OCI-LY1 (cell line): ENCODE measurements around the gene METTL9.
"Not testable (repeated sequence)": the region's sequence is repeated elsewhere in the genome, so short reads cannot be mapped to it uniquely, and the experiment has no call there.

Experiments
- H2AFZ ChIP-seq: fragments of 200-600 bp; sonication (generic), shearing (Covaris generic); 2 replicates; pipeline ENCODE4 v1.6.0; 2014; ENCODE audit warnings: antibody characterized with exemption, mild to moderate bottlenecking, low read length
- H3F3A ChIP-seq: fragments of 200-600 bp; sonication (generic), shearing (Covaris generic); 2 replicates; pipeline ENCODE4 v1.6.0; 2014; ENCODE audit warnings: mild to moderate bottlenecking, antibody characterized with exemption, low read length, moderate library complexity; ENCODE audit not compliant: insufficient read depth
- H3K27ac ChIP-seq: fragments of 200-600 bp; sonication (generic); 2 replicates; pipeline ENCODE4 v1.5.1; 2014; ENCODE audit warnings: low read length, mixed run types, mild to moderate bottlenecking, low read depth; ENCODE audit not compliant: poor library complexity, severe bottlenecking
- H3K27me3 ChIP-seq: fragments of 200-600 bp; sonication (generic); 2 replicates; pipeline ENCODE4 v1.6.0; 2014; ENCODE audit warnings: antibody characterized with exemption, mild to moderate bottlenecking, low read length, moderate library complexity; ENCODE audit not compliant: insufficient read depth
- H3K36me3 ChIP-seq: fragments of 200-600 bp; sonication (generic); 2 replicates; pipeline ENCODE4 v1.6.1; 2014; ENCODE audit warnings: mild to moderate bottlenecking, antibody characterized with exemption, low read length, moderate library complexity, mixed read lengths; ENCODE audit not compliant: insufficient read depth
- H3K4me1 ChIP-seq: fragments of 200-600 bp; sonication (generic); 2 replicates; pipeline ENCODE4 v1.5.1; 2014; ENCODE audit warnings: mild to moderate bottlenecking, low read length, moderate library complexity; ENCODE audit not compliant: insufficient read depth, severe bottlenecking
- H3K4me2 ChIP-seq: fragments of 200-600 bp; sonication (generic), shearing (Covaris generic); 2 replicates; pipeline ENCODE4 v1.6.1; 2014; ENCODE audit warnings: low read length
- H3K4me3 ChIP-seq: fragments of 200-600 bp; sonication (generic); 2 replicates; pipeline ENCODE4 v1.5.1; 2014; ENCODE audit warnings: low read length, low read depth, mild to moderate bottlenecking, mixed read lengths; ENCODE audit not compliant: poor library complexity, severe bottlenecking
- H3K79me2 ChIP-seq: fragments of 200-600 bp; shearing (Covaris generic); 2 replicates; pipeline ENCODE4 v1.6.1; 2016; ENCODE audit warnings: mixed run types, low read length, mixed read lengths; ENCODE audit not compliant: insufficient read depth
- H3K9ac ChIP-seq: fragments of 200-600 bp; sonication (generic), shearing (Covaris generic); 2 replicates; pipeline ENCODE4 v1.6.1; 2014; ENCODE audit warnings: mild to moderate bottlenecking, low read length, mixed read lengths
- H3K9me2 ChIP-seq: fragments of 200-600 bp; sonication (generic), shearing (Covaris generic); 2 replicates; pipeline ENCODE4 v1.6.1; 2014; ENCODE audit warnings: low read depth, mild to moderate bottlenecking, low read length, mixed read lengths
- H3K9me3 ChIP-seq: fragments of 200-600 bp; shearing (Covaris generic); 2 replicates; pipeline ENCODE4 v1.6.1; 2014; ENCODE audit warnings: low read length, mixed read lengths
- H4K20me1 ChIP-seq: fragments of 200-600 bp; sonication (generic), shearing (Covaris generic); 2 replicates; pipeline ENCODE4 v1.6.0; 2016; ENCODE audit warnings: mild to moderate bottlenecking, low read length; ENCODE audit not compliant: insufficient read depth
- CTCF ChIP-seq: fragments of 200-600 bp; sonication (generic), shearing (Covaris generic); IDR thresholded peaks from 2 replicates; pipeline ENCODE4 v1.5.1; 2017; ENCODE audit warnings: mild to moderate bottlenecking, antibody characterized with exemption, low read length, moderate library complexity, mixed read lengths
- EZH2 ChIP-seq: fragments of 200-600 bp; sonication (generic), shearing (Covaris generic); IDR thresholded peaks from 2 replicates; pipeline ENCODE4 v1.8.0; 2017; ENCODE audit warnings: borderline replicate concordance, mixed run types, mild to moderate bottlenecking, antibody characterized with exemption, low read length, moderate library complexity, mixed read lengths

The METTL9 gene

DNA sequence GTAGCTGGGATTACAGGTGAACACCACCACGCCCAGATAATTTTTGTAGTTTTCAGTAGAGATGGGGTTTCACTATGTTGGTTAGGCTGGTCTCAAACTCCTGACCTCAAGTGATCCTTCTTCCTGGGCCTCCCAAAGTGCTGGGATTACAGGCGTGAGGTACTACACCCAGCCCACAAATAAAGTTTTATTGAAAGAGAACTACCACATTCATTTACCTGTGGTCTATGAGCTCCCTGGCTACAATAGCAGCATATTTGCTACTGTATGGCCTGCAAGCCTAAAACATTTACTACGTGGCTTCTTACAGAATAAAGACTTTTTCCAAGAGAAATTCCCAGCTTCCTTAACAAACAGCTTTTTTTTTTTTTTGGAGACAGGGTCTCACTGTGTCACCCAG is 3.4 kb downstream of the METTL9 start:
- no peaks in the 10 kb centered on the region for H3K27me3 ChIP-seq
- no peaks in the 10 kb centered on the region for H3K9me2 ChIP-seq
- H3K36me3 ChIP-seq: no peaks in the 10 kb centered on the region
- H3K9ac ChIP-seq: no peak overlapping the region
- no peak overlapping the region for H3K27ac ChIP-seq
- no peak for TF ChIP-seq CTCF
- TF ChIP-seq EZH2: no peak
- no peak overlapping the region for H2AFZ ChIP-seq
- H3K4me3 ChIP-seq: no peak overlapping the region
- peaks cover 56% of the 10 kb centered on the region for H3K4me1 ChIP-seq
- no peaks in the 10 kb centered on the region for H3K9me3 ChIP-seq
- H4K20me1 ChIP-seq: no peaks in the 10 kb centered on the region
- H3K79me2 ChIP-seq: peaks cover 76% of the 10 kb centered on the region
- H3F3A ChIP-seq: no peaks in the 10 kb centered on the region
- no peak overlapping the region for H3K4me2 ChIP-seq

GRCh38 chr16:21603928-21604327 is 4.6 kb downstream of the METTL9 start:
- no peak overlapping the region for H3K27ac ChIP-seq
- no peaks in the 10 kb centered on the region for H3K36me3 ChIP-seq
- no peak overlapping the region for H3K4me3 ChIP-seq
- H2AFZ ChIP-seq: no peak overlapping the region
- no peaks in the 10 kb centered on the region for H3K9me3 ChIP-seq
- no peak overlapping the region for H3K4me2 ChIP-seq
- TF ChIP-seq CTCF (no peak), EZH2 (no peak)
- no peaks in the 10 kb centered on the region for H3K27me3 ChIP-seq
- no peak overlapping the region for H3K9ac ChIP-seq
- no peaks in the 10 kb centered on the region for H3F3A ChIP-seq
- no peaks in the 10 kb centered on the region for H3K9me2 ChIP-seq
- H3K4me1 ChIP-seq: peaks cover 57% of the 10 kb centered on the region
- H4K20me1 ChIP-seq: no peaks in the 10 kb centered on the region
- H3K79me2 ChIP-seq: peaks cover 86% of the 10 kb centered on the region

DNA sequence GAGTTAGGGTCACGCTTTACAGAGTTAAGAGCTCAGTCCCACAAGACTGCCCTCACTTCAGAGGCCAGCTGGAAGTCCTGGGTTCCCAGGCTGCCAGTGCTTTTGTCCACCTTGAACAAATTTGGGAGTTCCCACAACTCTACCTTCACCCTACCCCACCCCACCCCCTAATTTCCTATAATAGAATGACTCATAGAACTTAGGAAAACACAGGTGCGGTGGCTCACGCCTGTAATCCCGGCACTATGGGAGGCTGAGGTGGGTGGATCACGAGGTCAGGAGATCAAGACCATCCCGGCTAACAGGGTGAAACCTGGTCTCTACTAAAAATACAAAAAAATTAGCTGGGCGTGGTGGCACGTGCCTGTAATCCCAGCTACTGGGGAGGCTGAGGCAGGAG is 6.5 kb downstream of the METTL9 start:
- H3K27ac ChIP-seq: not testable (repeated sequence)

GRCh38 chr16:21608639-21609328 is 9.4 kb downstream of the METTL9 start:
- H3K4me2 ChIP-seq: peak overlapping the region; percentile 39; the same call in 1 of the 2 replicates

More for the DNA sequence above, 6.5 kb downstream of the METTL9 start:
- not testable (repeated sequence) for H3F3A ChIP-seq, H3K36me3 ChIP-seq, H3K4me2 ChIP-seq, H3K4me3 ChIP-seq, H3K27me3 ChIP-seq, H4K20me1 ChIP-seq, H3K9me3 ChIP-seq, H3K9ac ChIP-seq, H3K9me2 ChIP-seq, H2AFZ ChIP-seq
- H3K4me1 ChIP-seq: peaks cover 74% of the 10 kb centered on the region
- peaks cover 98% of the 10 kb centered on the region for H3K79me2 ChIP-seq

More at GRCh38 chr16:21608639-21609328, 9.4 kb downstream of the METTL9 start:
- Histone ChIP-seq H3K27ac (peak overlapping the region; percentile 51), H3K9ac (no peak overlapping the region; the same call in 1 of the 2 replicates), H3K4me3 (no peak overlapping the region), H3K9me2 (no peaks in the 10 kb centered on the region), H3K4me1 (peaks cover 65% of the 10 kb centered on the region), H3K79me2 (peaks cover 96% of the 10 kb centered on the region), H2AFZ (no peak overlapping the region), H4K20me1 (no peaks in the 10 kb centered on the region), H3K27me3 (no peaks in the 10 kb centered on the region), H3F3A (no peaks in the 10 kb centered on the region), H3K36me3 (peaks cover 7% of the 10 kb centered on the region; the same call in 1 of the 2 replicates), H3K9me3 (no peaks in the 10 kb centered on the region)
- TF ChIP-seq CTCF: no peak
- TF ChIP-seq EZH2: no peak
